ENCODE data around the gene GOT2. TPM values are rescaled to one million over a fixed set of nuclear protein-coding genes. Genes with fewer than 3 reads are reported as not detected.

GOT2 gene
- total and polyA plus RNA-seq, 7 donors, result 33.7 to 88.2 (median 52.1) TPM

- intact Hi-C loops (cut with DNase I), result no loop called here
- Histone ChIP-seq H3K27me3 (no peaks in the 10 kb centered on the region), H3K9me3 (no peaks in the 10 kb centered on the region), H3K4me3 (no peak overlapping the region), H3K27ac (no peak overlapping the region), H3K36me3 (peaks cover 0 to 66% (median 8%) of the 10 kb centered on the region in 4 donors), H3K4me1 (peaks cover 0 to 10% (median 7%) of the 10 kb centered on the region in 4 donors)
- TF ChIP-seq POLR2AphosphoS5 (IDR thresholded peaks at IDR 0.05) (peak; percentile 19 to 73 (median 32)), POLR2A (IDR thresholded peaks at IDR 0.05) (no peak)
- TF ChIP-seq, protein P1, sequence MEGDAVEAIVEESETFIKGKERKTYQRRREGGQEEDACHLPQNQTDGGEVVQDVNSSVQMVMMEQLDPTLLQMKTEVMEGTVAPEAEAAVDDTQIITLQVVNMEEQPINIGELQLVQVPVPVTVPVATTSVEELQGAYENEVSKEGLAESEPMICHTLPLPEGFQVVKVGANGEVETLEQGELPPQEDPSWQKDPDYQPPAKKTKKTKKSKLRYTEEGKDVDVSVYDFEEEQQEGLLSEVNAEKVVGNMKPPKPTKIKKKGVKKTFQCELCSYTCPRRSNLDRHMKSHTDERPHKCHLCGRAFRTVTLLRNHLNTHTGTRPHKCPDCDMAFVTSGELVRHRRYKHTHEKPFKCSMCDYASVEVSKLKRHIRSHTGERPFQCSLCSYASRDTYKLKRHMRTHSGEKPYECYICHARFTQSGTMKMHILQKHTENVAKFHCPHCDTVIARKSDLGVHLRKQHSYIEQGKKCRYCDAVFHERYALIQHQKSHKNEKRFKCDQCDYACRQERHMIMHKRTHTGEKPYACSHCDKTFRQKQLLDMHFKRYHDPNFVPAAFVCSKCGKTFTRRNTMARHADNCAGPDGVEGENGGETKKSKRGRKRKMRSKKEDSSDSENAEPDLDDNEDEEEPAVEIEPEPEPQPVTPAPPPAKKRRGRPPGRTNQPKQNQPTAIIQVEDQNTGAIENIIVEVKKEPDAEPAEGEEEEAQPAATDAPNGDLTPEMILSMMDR (IDR thresholded peaks at IDR 0.05), result peak in 1 of 4 experiments; percentile 27
- 73 to 83% methylated on average over 3 of the region's 3 CpGs for WGBS, 2 donors
- peak; percentile 71 for DNase-seq
Measured at GRCh38 chr16:58678716-58679115, 55.4 kb downstream of the GOT2 start.

DNA sequence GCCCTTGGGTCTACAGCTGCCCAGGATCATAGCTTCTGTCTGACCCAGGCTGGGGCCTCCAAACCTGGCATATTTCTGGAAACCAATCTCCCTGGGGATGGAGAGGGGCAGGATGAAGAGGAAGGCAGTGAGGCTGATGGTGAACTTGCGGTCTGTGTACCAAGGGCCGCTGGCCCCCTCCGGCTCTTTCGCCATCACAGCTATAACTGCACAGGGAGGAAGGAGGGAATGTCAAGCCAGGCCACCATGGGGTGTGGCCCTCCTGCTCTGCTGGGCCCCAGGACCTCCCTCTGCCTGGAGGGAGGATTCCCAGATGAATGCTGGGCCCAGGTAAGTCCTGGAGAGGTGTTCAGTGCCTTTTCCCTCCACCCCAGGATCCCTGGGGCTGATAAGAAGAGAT lies 55.8 kb downstream of the GOT2 start:
- intact Hi-C loops (cut with DNase I), result no loop called here
- H3K36me3 ChIP-seq, result peaks cover 0 to 68% (median 8%) of the 10 kb centered on the region in 4 donors
- H3K27ac ChIP-seq, result no peak overlapping the region
- peaks cover 0 to 6% (median 2%) of the 10 kb centered on the region in 4 donors for H3K4me1 ChIP-seq
- H3K27me3 ChIP-seq, result no peaks in the 10 kb centered on the region
- DNase-seq, result peak; percentile 25
- TF ChIP-seq, protein P1 (IDR thresholded peaks at IDR 0.05), result no peak
- TF ChIP-seq EP300 (IDR thresholded peaks at IDR 0.05), result no peak
- no peak for TF ChIP-seq POLR2A (IDR thresholded peaks at IDR 0.05)
- TF ChIP-seq POLR2AphosphoS5 (IDR thresholded peaks at IDR 0.05), result no peak
- WGBS, 2 donors, result 96 to 97% methylated on average over 4 of the region's 4 CpGs
- H3K4me3 ChIP-seq, result no peak overlapping the region
- H3K9me3 ChIP-seq, result no peaks in the 10 kb centered on the region

- intact Hi-C loops (cut with DNase I), result no loop called here
- Histone ChIP-seq H3K4me3 (no peak overlapping the region), H3K27ac (no peak overlapping the region), H3K36me3 (peaks cover 0 to 68% (median 4%) of the 10 kb centered on the region in 4 donors), H3K4me1 (no peaks in the 10 kb centered on the region), H3K27me3 (no peaks in the 10 kb centered on the region), H3K9me3 (no peaks in the 10 kb centered on the region)
- no peak for DNase-seq
- TF ChIP-seq EP300 (IDR thresholded peaks at IDR 0.05), result no peak
- 95 to 96% methylated on average over 18 of the region's 18 CpGs for WGBS, 2 donors
Measured at GRCh38 chr16:58670946-58671583, 63.1 kb downstream of the GOT2 start.

DNA sequence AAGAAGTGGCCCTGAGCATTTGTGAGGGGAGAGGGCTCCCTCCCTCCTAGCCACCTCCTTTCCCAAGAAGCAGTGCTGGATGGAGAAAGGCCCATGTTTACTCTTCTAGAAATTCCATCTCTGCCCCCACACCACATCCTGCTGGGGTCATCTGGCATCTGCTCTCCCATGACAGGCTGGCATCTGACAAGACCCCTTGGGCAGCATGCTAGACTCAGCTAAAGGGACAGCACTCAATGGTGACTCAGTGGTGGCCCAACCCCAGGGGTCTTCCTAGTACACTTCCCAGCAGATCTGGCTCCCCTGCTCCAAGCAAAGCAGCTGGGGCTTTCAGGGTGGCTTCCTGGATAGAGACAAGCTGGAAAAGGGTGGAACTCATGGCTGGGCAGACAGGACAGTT lies 63.9 kb downstream of the GOT2 start:
- Histone ChIP-seq H3K9me3 (no peaks in the 10 kb centered on the region), H3K4me3 (no peak overlapping the region), H3K4me1 (no peaks in the 10 kb centered on the region), H3K36me3 (peaks cover 0 to 59% (median 3%) of the 10 kb centered on the region in 4 donors), H3K27ac (no peak overlapping the region), H3K27me3 (no peaks in the 10 kb centered on the region)
- DNase-seq, result no peak
- TF ChIP-seq, protein P1 (IDR thresholded peaks at IDR 0.05), result no peak
- no peak for TF ChIP-seq EP300 (IDR thresholded peaks at IDR 0.05)
- TF ChIP-seq POLR2AphosphoS5 (IDR thresholded peaks at IDR 0.05), result no peak
- intact Hi-C loops (cut with DNase I), result no loop called here

DNA sequence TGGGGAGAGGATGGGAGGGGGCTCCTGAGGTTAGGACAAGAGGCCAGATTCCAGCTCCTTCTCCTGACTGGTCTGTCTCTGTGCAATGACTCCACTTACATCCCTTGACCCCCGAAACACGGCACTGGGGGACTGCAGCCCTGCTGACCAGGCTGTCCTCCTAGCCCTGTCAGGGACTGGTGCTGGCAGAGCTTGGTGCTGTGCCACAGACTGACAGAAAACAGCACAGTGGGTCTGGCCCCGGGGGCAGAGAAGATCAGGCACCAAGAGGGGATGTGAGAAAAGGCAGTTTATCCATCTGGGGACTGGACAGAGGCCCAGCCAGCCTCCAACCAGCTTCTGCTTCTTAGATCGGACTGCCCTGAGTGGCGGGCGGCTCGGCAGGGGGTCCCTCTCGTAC lies 68.9 kb downstream of the GOT2 start:
- Histone ChIP-seq H3K27ac (no peak overlapping the region), H3K9me3 (no peaks in the 10 kb centered on the region), H3K27me3 (no peaks in the 10 kb centered on the region), H3K4me3 (no peak overlapping the region), H3K36me3 (peaks cover 0 to 22% (median 3%) of the 10 kb centered on the region in 4 donors), H3K4me1 (no peaks in the 10 kb centered on the region)
- intact Hi-C loops (cut with DNase I), result no loop called here
- TF ChIP-seq, protein P1 (IDR thresholded peaks at IDR 0.05), result no peak
- TF ChIP-seq POLR2A (IDR thresholded peaks at IDR 0.05) (no peak), EP300 (IDR thresholded peaks at IDR 0.05) (no peak), POLR2AphosphoS5 (IDR thresholded peaks at IDR 0.05) (no peak)
- WGBS, 2 donors, result 86 to 91% methylated on average over 8 of the region's 8 CpGs
- DNase-seq, result no peak

Measured in sigmoid colon (tissue), 7 donors.